GM18951 (cell line): Measurements from ENCODE around the gene PAQR3.

Experiments
- POLR2A ChIP-seq: IDR thresholded peaks from 4 replicates; pipeline ENCODE4 v1.6.1; 2011; ENCODE audit warnings: mild to moderate bottlenecking; ENCODE audit not compliant: insufficient read length, insufficient read depth; ENCODE audit errors: extremely low read depth
- in situ Hi-C: fragments of 300-500 bp; cut with MboI; formaldehyde crosslinking; loops from one replicate; pipeline ENCODE4 v1.12.0; 2022; ENCODE audit warnings: low sequenced_read_pairs, mixed read lengths, inconsistent platforms; ENCODE audit not compliant: unreplicated experiment

PAQR3 gene

DNA sequence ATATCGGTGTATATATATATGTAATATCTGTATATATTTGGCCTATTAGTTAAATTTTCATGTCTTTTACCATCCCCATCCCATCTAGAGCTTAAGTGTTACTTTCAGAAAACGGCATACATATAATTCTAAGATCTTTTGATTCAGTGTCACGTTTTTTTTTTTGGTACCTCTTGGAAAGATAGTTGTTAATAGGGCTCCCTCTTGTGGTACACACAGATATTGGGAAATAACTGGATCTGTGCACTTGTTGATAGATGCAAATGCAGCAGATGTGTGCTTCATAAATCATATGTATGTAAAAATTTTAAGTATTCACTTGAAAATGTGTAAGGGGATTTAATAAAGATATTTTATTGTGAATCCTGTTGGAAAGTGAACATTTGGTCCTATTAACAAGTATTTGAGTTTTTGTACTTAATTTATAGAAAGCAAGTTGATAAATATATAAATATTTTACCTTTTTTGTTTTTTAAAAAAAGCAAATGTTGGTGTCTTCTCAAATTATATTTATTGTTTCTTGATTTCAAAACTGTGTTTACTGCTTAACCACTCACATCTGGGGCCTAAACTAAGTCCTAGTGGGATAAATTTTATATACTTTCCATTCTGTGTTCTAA lies 74.7 kb downstream of the PAQR3 start:
- TF ChIP-seq POLR2A = no peak
- in situ Hi-C loops = loop anchor here (10.0 to 25.0 kb wide), 2 partner anchors 250 to 902 kb away; no protein-coding TSS in a partner anchor

- no peak for TF ChIP-seq POLR2A
- in situ Hi-C loops = loop anchor here (10.0 to 25.0 kb wide), 2 partner anchors 249 to 902 kb away; no protein-coding TSS in a partner anchor
Observed at GRCh38 chr4:78863991-78864390, 75.2 kb downstream of the PAQR3 start.

DNA sequence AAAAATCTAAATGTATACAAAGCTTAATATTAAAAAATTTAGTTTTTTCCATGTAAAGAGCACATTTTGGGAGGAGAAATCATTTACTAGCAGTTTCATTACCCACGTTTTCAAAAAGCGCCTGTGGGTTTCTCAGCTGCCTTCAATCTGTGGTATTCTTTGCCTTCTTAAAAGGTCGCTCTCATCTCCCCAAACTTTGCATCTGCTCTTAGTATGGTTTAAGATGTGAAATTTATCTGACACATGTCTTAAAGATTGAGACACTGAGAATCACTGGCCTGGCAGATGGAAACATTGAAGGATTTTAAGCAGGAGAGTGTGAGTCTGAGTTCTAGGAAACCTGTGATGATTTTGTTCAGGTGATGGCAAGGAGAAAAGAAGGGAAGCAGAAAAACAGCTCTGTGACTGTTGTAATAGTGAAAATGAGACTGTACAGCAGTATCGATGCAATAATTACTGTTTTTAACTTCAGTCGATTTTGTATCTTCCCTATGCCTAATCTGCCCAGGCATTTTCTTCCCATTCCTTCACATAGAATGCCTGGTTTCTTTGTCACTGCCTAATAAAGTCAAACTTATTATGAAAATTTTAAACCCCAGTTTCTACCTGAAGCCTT lies 75.9 kb downstream of the PAQR3 start:
- in situ Hi-C loops = loop anchor here (10.0 to 25.0 kb wide), 2 partner anchors 249 to 901 kb away; no protein-coding TSS in a partner anchor
- TF ChIP-seq POLR2A = no peak

DNA sequence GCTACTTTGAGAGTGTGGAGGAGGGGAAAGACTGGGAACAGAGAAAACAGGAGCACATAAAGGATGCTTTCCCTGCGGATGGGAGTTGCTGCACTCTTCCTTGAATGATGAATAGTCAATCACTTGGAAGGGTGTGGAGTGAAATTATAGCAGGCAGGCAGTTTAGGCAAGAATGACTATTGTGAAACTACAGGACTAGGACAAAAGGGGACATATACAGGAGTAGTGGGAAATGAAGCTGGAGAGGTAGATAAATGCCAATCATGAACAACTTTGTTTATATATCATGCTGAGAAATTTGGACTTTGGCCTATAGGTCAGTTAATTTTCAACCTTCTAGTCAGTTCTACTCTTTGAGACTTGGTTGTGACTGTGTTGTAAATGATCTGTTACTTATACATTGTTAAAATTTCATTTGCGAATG lies 76.9 kb downstream of the PAQR3 start:
- no peak for TF ChIP-seq POLR2A
- in situ Hi-C loops = loop anchor here (10.0 to 25.0 kb wide), 2 partner anchors 248 to 900 kb away; no protein-coding TSS in a partner anchor
